GM19328 (cell line): Measurements from ENCODE around the gene FZD4.
"Not testable (repeated sequence)": the region's sequence is repeated elsewhere in the genome, so short reads cannot be mapped to it uniquely, and the experiment has no call there.

Experiments
- ATAC-seq: cut with Tn5 transposase; IDR thresholded peaks from one replicate; pipeline ENCODE4 v1.9.1; 2021; ENCODE audit warnings: mild to moderate bottlenecking, moderate library complexity; ENCODE audit not compliant: unreplicated experiment

Gene FZD4

GRCh38 chr11:86955361-86956120 lies at the start of gene FZD4:
FZD4 (minus strand) TSS chr11:86955395; CDS start chr11:86955085, 310 bp downstream.
- ATAC-seq, result peak; percentile 92

GRCh38 chr11:87004281-87004680 lies 49.1 kb upstream of the FZD4 start:
- not testable (repeated sequence) for ATAC-seq

- ATAC-seq, result no peak
Measured at GRCh38 chr11:87002918-87003317, 47.7 kb upstream of the FZD4 start.

GRCh38 chr11:86999859-87000753 lies 44.9 kb upstream of the FZD4 start:
- no peak for ATAC-seq

GRCh38 chr11:86999388-86999787 lies 44.2 kb upstream of the FZD4 start:
- ATAC-seq, result no peak

GRCh38 chr11:86996953-86997570 lies 41.9 kb upstream of the FZD4 start:
- ATAC-seq, result no peak

GRCh38 chr11:86993031-86993430 lies 37.8 kb upstream of the FZD4 start:
- ATAC-seq, result no peak

- ATAC-seq, result not testable (repeated sequence)
Measured at GRCh38 chr11:86992340-86992739, 37.1 kb upstream of the FZD4 start.

- ATAC-seq, result no peak
Measured at GRCh38 chr11:86991341-86991740, 36.1 kb upstream of the FZD4 start.

GRCh38 chr11:86990515-86990914 lies 35.3 kb upstream of the FZD4 start:
- ATAC-seq, result no peak

GRCh38 chr11:86990031-86990430 lies 34.8 kb upstream of the FZD4 start:
- no peak for ATAC-seq

- no peak for ATAC-seq
Measured at GRCh38 chr11:86988351-86988881, 33.2 kb upstream of the FZD4 start.

GRCh38 chr11:86987679-86988078 lies 32.5 kb upstream of the FZD4 start:
- ATAC-seq, result no peak

GRCh38 chr11:86984701-86985100 lies 29.5 kb upstream of the FZD4 start:
- ATAC-seq, result no peak

- no peak for ATAC-seq
Measured at GRCh38 chr11:86983021-86983488, 27.9 kb upstream of the FZD4 start.

GRCh38 chr11:86981777-86982540 lies 26.8 kb upstream of the FZD4 start:
- ATAC-seq, result no peak

- ATAC-seq, result no peak
Measured at GRCh38 chr11:86980086-86980796, 25.0 kb upstream of the FZD4 start.

- ATAC-seq, result no peak
Measured at GRCh38 chr11:86978756-86979608, 23.8 kb upstream of the FZD4 start.

GRCh38 chr11:86978247-86978646 lies 23.1 kb upstream of the FZD4 start:
- no peak for ATAC-seq
